LNCAP (cell line): Measurements from ENCODE around the gene APOBEC4.

Experiments
- TF ChIP-seq, protein P1 (sequence below): fragments of 450-650 bp; IDR thresholded peaks from 2 replicates; pipeline ENCODE4 v1.5.1; 2017; ENCODE audit warnings: mild to moderate bottlenecking

Gene APOBEC4

DNA sequence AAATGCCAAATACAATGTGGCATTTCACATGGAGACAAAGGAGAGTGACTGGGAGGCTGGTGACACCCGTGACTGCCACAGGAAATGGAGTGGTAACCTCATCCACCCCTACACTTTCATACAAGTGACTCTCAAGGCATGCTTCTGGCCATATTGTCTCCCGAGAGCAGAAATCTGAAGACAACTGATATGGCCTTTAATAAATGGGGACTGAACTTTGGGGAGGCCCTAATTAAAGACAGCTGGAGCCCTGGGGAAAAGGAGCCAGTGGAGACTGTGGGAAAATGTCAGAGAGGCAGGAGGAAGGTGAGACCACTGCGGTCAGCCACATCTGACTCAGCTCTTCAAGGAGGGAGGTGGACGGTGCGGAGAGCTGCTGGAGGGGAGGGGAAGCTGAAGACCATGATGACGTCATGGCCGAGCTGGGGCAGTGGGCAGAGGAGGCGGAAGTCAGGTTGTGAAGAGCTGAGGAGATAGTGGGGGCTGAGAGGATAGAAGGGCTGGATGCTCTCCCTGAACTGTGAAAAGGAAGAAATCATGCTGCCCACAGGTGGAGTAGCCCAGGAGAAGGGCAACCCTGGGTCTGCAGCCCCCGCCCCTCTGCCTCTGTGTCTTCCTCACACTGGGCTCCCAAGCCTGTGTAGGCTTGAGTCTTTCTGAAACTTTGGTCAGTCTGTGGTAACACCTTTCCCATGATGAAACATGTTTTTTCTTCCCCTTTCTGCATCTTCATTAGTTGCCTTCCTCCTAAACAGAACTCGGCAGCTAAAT is 48.9 kb downstream of the APOBEC4 start:
- TF ChIP-seq, protein P1, sequence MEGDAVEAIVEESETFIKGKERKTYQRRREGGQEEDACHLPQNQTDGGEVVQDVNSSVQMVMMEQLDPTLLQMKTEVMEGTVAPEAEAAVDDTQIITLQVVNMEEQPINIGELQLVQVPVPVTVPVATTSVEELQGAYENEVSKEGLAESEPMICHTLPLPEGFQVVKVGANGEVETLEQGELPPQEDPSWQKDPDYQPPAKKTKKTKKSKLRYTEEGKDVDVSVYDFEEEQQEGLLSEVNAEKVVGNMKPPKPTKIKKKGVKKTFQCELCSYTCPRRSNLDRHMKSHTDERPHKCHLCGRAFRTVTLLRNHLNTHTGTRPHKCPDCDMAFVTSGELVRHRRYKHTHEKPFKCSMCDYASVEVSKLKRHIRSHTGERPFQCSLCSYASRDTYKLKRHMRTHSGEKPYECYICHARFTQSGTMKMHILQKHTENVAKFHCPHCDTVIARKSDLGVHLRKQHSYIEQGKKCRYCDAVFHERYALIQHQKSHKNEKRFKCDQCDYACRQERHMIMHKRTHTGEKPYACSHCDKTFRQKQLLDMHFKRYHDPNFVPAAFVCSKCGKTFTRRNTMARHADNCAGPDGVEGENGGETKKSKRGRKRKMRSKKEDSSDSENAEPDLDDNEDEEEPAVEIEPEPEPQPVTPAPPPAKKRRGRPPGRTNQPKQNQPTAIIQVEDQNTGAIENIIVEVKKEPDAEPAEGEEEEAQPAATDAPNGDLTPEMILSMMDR: no peak

DNA sequence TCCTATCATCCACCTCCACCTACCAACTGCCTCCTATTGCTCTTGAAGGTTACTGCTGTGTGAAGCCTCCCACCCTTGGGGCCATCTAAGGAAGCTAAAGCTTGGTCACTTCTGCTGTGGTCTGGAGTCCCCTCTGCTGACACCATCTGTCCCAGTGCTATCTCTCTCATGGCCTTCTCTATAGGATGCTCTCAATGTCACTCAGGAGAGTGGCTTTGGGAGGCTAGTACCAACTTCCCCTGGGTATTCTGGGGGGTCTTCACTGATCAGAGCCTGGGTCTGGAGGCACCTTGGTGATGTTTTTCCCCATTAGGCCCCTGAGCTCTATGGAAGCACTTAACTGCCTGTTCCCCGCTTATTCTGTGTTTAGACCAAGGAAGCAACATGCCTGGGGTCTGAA is 50.6 kb downstream of the APOBEC4 start:
- TF ChIP-seq, protein P1: no peak

- TF ChIP-seq, protein P1: no peak
Observed at GRCh38 chr1:183600634-183601033, 52.5 kb downstream of the APOBEC4 start.

DNA sequence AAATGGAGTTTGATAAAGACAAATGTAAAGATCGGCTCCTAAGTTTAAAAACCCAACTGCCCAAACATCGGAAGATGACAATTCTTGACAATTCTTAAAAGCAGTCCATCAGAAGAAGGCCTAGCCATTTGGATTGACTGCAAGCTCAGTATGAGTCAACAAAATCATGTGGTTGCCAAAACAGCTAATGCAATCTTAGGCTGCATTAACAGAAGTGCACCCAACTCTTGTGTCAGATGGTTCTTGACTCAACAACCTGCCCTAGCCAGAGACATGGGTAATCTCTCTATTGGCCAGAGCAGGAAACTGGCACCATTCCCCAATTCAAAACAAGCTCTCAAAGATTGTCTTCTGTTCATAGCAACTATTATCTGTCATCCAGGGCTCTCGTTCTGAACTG is 53.0 kb downstream of the APOBEC4 start:
- TF ChIP-seq, protein P1: no peak

DNA sequence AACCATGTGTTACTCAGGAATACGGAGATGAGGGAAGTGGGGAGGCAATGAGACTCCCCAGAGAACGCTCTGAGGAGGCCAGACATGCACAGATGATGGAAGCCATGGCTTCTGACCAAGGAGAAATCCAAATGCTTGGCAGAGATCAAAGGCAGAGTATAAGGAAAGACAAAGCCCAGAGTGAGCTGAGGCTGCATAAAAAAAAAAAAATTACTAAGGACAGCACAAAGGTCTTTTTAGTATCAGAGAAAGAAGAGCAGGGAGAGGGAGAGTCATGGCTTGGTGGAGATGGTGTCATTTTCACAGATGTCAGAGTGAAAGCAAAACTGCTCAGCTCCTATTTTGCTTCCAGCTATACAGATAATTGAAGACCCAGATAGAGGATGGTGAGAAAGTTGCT is 54.7 kb downstream of the APOBEC4 start:
- TF ChIP-seq, protein P1: no peak

- TF ChIP-seq, protein P1: no peak
Observed at GRCh38 chr1:183597656-183598347, 55.3 kb downstream of the APOBEC4 start.

DNA sequence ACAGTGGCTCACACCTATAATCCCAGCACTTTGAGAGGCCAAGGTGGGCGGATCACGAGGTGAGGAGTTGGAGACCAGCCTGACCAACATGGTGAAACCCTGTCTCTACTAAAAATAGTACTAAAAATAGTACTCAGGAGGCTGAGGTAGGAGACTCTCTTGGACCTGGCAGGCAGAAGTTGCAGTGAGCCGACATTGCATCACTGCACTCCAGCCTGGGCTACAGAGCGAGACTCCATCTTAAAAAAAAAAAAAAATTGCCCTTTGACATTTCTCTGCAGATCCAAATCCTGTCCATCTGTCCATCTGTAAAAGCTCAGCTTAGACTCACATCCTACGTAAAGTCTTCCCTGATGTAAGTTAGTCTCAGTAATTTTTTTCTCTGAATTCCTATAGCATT is 56.6 kb downstream of the APOBEC4 start:
- TF ChIP-seq, protein P1: no peak
